Measurements from ENCODE around the gene DRG2. TPM values are rescaled to one million over a fixed set of nuclear protein-coding genes. Genes with fewer than 3 reads are reported as not detected.

Gene DRG2
- total and polyA plus RNA-seq, 2 of the 13 experiments (the other 11 are each of a cell fraction or from before 2014, with no cell fraction given), result 20.1 to 26.6 TPM

- TF ChIP-seq ZNF704 (CRISPR knock-in tag; IDR thresholded peaks at IDR 0.05; ENCODE audit: borderline replicate concordance) (0 out of 2 replicates have a peak, but pooled peaks have one; percentile 46), GABPB1 (CRISPR knock-in tag; IDR thresholded peaks at IDR 0.05) (peak; percentile 99), CREB1 (IDR thresholded peaks at IDR 0.05) (peak; percentile 50), CREB1 (CRISPR knock-in tag; IDR thresholded peaks at IDR 0.05) (peak; percentile 82), ZNF788 (CRISPR knock-in tag; IDR thresholded peaks at IDR 0.05; ENCODE audit: borderline replicate concordance) (peak; percentile 99), GATAD1 (CRISPR knock-in tag; IDR thresholded peaks at IDR 0.05) (peak; percentile 96), ZMYM3 (CRISPR knock-in tag; IDR thresholded peaks at IDR 0.05) (peak; percentile 99), ZNF552 (CRISPR knock-in tag; IDR thresholded peaks at IDR 0.05; ENCODE audit: borderline replicate concordance) (no peak; the same call in 1 of the 2 replicates), PLSCR1 (CRISPR knock-in tag; IDR thresholded peaks at IDR 0.05; ENCODE audit: borderline replicate concordance) (no peak), GTF2F1 (IDR thresholded peaks at IDR 0.05; ENCODE audit: low read length) (0 out of 2 replicates have a peak, but pooled peaks have one; percentile 38), WIZ (CRISPR knock-in tag; IDR thresholded peaks at IDR 0.05) (peak; percentile 82), NFYB (CRISPR knock-in tag; IDR thresholded peaks at IDR 0.05) (peak; percentile 47), GMEB2 (CRISPR knock-in tag; IDR thresholded peaks at IDR 0.05; ENCODE audit: low read depth) (peak; percentile 84), NR2F2 (IDR thresholded peaks at IDR 0.05; ENCODE audit: borderline replicate concordance, low read depth) (peak; percentile 64; the same call in 1 of the 2 replicates), TFE3 (CRISPR knock-in tag; IDR thresholded peaks at IDR 0.05) (peak; percentile 79), ZBTB21 (CRISPR knock-in tag; IDR thresholded peaks at IDR 0.05) (peak; percentile 47; the same call in 1 of the 2 replicates), ZNF691 (CRISPR knock-in tag; IDR thresholded peaks at IDR 0.05; ENCODE audit: borderline replicate concordance, low read depth) (peak; percentile 93; the same call in 1 of the 2 replicates), ZNF431 (CRISPR knock-in tag; IDR thresholded peaks at IDR 0.05; ENCODE audit: borderline replicate concordance, low read depth) (0 out of 2 replicates have a peak, but pooled peaks have one; percentile 87), PAX8 (CRISPR knock-in tag; IDR thresholded peaks at IDR 0.05; ENCODE audit: borderline replicate concordance) (peak; percentile 42; the same call in 1 of the 2 replicates), ZNF761 (CRISPR knock-in tag; conservative IDR thresholded peaks at IDR 0.05) (peak; percentile 98), TEAD2 (CRISPR knock-in tag; IDR thresholded peaks at IDR 0.05) (no peak), ZNF30 (CRISPR knock-in tag; IDR thresholded peaks at IDR 0.05) (no peak)
Observed at GRCh38 chr17:18087610-18088491, at the start of gene DRG2 (continued).

Measured in HepG2 (cell line).